ENCODE data around the gene FGF1. TPM values are rescaled to one million over a fixed set of nuclear protein-coding genes. Genes with fewer than 3 reads are reported as not detected.
A peak's percentile ranks its signal among the peaks of the same experiment; 100 is the strongest.

FGF1 gene
- total RNA-seq, 1 donor from 2014 or later = not detected

- Mint-ChIP-seq H3K27ac (no peak overlapping the region), H3K36me3 (ENCODE audit: insufficient read depth) (no peaks in the 10 kb centered on the region)
These were observed 10.5 kb upstream of the FGF1 start for GRCh38 chr5:142696379-142696778.

DNA sequence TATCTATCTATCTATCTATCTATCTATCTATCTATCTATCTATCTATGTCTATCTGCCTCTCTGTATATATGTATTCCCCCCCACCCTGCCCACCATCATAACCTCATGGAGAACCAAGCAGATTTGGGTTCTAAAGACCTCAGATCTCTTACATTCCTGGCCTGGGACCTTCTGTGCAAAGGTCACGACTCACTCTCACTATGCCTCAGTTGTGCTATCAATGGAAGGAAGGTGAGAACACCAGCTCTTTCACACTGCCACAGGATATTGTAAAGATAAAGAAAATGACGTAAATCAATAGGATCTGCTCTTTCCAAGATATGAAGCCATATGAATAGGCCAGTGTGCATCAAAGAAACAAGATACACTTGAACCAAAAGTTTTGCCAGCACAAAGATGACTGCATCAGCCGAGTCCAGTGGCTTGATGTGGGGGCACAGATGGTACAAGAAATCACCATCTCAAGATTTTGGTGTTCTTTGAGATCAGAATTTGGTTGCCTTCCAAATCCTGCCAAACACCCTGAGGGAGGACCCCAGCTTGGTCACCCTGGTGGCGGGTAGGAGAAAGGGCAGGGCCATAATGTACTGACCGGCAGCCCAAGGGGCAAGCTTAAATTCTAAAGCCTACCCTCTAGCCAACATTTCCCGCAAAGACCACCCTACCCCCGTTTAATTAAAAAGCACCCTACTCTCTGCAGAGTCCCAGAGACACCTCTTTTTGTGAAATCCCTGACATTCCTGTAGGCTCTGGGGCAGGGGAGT lies 8.4 kb upstream of the FGF1 start:
- no peak overlapping the region for H3K27ac Mint-ChIP-seq
- H3K36me3 Mint-ChIP-seq (ENCODE audit: insufficient read depth) = no peaks in the 10 kb centered on the region

More at GRCh38 chr5:142696379-142696778, 10.5 kb upstream of the FGF1 start:
- H3K4me3 Mint-ChIP-seq (ENCODE audit: low read depth) = no peak overlapping the region
- TF ChIP-seq, protein P1, sequence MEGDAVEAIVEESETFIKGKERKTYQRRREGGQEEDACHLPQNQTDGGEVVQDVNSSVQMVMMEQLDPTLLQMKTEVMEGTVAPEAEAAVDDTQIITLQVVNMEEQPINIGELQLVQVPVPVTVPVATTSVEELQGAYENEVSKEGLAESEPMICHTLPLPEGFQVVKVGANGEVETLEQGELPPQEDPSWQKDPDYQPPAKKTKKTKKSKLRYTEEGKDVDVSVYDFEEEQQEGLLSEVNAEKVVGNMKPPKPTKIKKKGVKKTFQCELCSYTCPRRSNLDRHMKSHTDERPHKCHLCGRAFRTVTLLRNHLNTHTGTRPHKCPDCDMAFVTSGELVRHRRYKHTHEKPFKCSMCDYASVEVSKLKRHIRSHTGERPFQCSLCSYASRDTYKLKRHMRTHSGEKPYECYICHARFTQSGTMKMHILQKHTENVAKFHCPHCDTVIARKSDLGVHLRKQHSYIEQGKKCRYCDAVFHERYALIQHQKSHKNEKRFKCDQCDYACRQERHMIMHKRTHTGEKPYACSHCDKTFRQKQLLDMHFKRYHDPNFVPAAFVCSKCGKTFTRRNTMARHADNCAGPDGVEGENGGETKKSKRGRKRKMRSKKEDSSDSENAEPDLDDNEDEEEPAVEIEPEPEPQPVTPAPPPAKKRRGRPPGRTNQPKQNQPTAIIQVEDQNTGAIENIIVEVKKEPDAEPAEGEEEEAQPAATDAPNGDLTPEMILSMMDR (IDR thresholded peaks at IDR 0.05; ENCODE audit: unreplicated experiment) = no peak
- peaks cover 2% of the 10 kb centered on the region for H3K4me1 Mint-ChIP-seq (ENCODE audit: low read depth)
- no peak for DNase-seq (ENCODE audit: low spot score, unreplicated experiment)
- no peaks in the 10 kb centered on the region for H3K9me3 Mint-ChIP-seq (ENCODE audit: low read depth)
- H3K27me3 Mint-ChIP-seq = peaks cover 22% of the 10 kb centered on the region

GRCh38 chr5:142692321-142692894 lies 6.5 kb upstream of the FGF1 start:
- TF ChIP-seq, protein P1 (IDR thresholded peaks at IDR 0.05; ENCODE audit: unreplicated experiment) = no peak
- H3K9me3 Mint-ChIP-seq (ENCODE audit: low read depth) = peaks cover 5% of the 10 kb centered on the region
- peaks cover 17% of the 10 kb centered on the region for H3K27me3 Mint-ChIP-seq

More for the DNA sequence above, 8.4 kb upstream of the FGF1 start:
- TF ChIP-seq, protein P1 (IDR thresholded peaks at IDR 0.05; ENCODE audit: unreplicated experiment) = peak; percentile 38
- Mint-ChIP-seq H3K4me1 (ENCODE audit: low read depth) (peaks cover 4% of the 10 kb centered on the region), H3K9me3 (ENCODE audit: low read depth) (peaks cover 5% of the 10 kb centered on the region), H3K27me3 (peaks cover 22% of the 10 kb centered on the region), H3K4me3 (ENCODE audit: low read depth) (no peak overlapping the region)
- DNase-seq (ENCODE audit: low spot score, unreplicated experiment) = no peak

GRCh38 chr5:142690667-142691066 lies 4.8 kb upstream of the FGF1 start:
- TF ChIP-seq, protein P1 (IDR thresholded peaks at IDR 0.05; ENCODE audit: unreplicated experiment) = no peak
- Mint-ChIP-seq H3K27me3 (peaks cover 17% of the 10 kb centered on the region), H3K9me3 (ENCODE audit: low read depth) (peaks cover 5% of the 10 kb centered on the region), H3K4me1 (ENCODE audit: low read depth) (peaks cover 9% of the 10 kb centered on the region), H3K36me3 (ENCODE audit: insufficient read depth) (no peaks in the 10 kb centered on the region), H3K27ac (no peak overlapping the region), H3K4me3 (ENCODE audit: low read depth) (no peak overlapping the region)
- DNase-seq (ENCODE audit: low spot score, unreplicated experiment) = no peak

More at GRCh38 chr5:142692321-142692894, 6.5 kb upstream of the FGF1 start:
- H3K4me3 Mint-ChIP-seq (ENCODE audit: low read depth) = no peak overlapping the region
- no peak overlapping the region for H3K27ac Mint-ChIP-seq
- H3K36me3 Mint-ChIP-seq (ENCODE audit: insufficient read depth) = no peaks in the 10 kb centered on the region
- DNase-seq (ENCODE audit: low spot score, unreplicated experiment) = no peak
- H3K4me1 Mint-ChIP-seq (ENCODE audit: low read depth) = peaks cover 4% of the 10 kb centered on the region

DNA sequence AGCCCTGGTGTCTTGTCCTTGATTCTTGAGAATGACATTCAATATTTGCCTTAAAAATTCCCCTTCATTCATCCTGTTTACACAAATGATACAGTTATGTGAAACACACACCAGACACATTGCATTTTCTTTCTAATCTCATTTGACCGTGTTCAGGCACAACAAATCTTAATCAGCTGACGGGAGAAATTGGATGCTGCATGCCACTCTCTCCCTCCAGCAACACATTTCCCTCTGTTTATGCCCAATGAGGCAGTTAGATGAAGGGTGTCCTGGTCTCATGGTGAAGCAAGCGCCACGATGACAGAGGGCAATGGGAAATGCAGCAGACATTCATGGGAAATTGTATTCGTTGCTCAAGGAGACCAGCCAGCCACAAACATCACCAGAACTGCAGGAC lies 3.2 kb upstream of the FGF1 start:
- H3K9me3 Mint-ChIP-seq (ENCODE audit: low read depth) = peaks cover 5% of the 10 kb centered on the region
- no peak overlapping the region for H3K27ac Mint-ChIP-seq
- no peak overlapping the region for H3K4me3 Mint-ChIP-seq (ENCODE audit: low read depth)
- peaks cover 15% of the 10 kb centered on the region for H3K27me3 Mint-ChIP-seq
- peaks cover 12% of the 10 kb centered on the region for H3K4me1 Mint-ChIP-seq (ENCODE audit: low read depth)
- H3K36me3 Mint-ChIP-seq (ENCODE audit: insufficient read depth) = no peaks in the 10 kb centered on the region
- no peak for DNase-seq (ENCODE audit: low spot score, unreplicated experiment)
- TF ChIP-seq, protein P1 (IDR thresholded peaks at IDR 0.05; ENCODE audit: unreplicated experiment) = no peak

Data from progenitor cell of endocrine pancreas (in vitro differentiated cells).